ENCODE measurements around the gene ALDOA. TPM values are rescaled to one million over a fixed set of nuclear protein-coding genes. Genes with fewer than 3 reads are reported as not detected.
"Not testable (repeated sequence)": the region's sequence is repeated elsewhere in the genome, so short reads cannot be mapped to it uniquely, and the experiment has no call there.

Gene ALDOA
- polyA plus RNA-seq, 10 donors, result 1,170 to 2,766 (median 2,118) TPM

DNA sequence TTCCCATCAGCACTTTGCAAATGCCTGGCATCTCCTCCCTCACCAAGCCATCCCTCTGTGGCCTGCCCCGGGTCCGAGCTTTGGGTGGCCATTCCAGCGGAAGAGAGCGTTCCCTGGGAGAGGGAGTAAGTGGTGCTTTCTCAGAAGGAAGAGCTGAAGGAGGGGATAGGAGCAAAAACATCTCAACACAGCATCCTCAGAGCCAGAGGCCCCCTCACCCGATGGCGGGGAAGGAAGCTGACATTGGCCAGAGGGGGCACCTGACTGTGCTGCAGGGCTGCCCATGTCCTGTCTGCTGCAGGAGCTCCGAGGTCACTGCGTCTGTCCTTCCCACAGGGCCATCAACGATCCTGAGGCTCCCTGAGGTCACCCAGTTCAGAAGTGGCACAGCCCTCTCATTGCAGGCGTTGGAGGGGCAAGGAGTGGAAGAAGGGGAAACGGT is 34.1 kb upstream of the ALDOA start:
- DNase-seq, result no peak

DNA sequence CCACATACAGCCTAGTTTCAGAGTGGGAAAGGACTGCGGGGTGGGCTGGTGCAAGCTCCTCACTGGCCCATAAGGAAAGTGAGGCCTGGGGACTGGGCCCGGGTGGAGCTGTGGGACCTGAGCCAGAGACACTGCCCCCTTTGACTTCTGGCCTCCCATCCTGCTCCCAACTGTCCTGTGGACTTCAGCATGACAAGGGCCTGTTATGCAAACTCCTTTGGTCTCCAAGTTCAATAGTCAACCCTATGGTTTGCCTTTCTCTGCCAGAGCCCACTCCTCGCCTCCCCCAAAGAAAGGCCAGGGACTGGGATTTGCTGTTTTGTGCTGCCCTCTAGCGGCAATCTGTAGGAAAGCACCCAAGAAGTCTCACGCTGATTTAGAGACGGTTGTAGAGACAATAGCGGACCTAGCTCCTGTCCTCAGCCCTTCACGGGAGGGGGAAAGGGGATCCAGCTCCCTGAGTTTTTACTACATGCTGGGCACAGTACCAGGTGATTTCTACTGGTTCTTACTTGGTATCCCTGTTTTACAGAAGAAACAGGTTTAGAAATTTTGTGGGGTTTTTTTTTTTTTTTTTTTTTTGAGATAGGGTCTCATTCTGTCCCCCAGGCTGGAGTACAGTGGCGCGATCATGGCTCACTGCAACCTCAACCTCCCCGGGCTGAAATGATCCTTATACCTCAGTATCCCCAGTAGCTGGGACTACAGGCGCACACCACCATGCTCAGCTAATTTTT is 33.3 kb upstream of the ALDOA start:
- DNase-seq, result peak in 2 of 3 donors; percentile 50

DNA sequence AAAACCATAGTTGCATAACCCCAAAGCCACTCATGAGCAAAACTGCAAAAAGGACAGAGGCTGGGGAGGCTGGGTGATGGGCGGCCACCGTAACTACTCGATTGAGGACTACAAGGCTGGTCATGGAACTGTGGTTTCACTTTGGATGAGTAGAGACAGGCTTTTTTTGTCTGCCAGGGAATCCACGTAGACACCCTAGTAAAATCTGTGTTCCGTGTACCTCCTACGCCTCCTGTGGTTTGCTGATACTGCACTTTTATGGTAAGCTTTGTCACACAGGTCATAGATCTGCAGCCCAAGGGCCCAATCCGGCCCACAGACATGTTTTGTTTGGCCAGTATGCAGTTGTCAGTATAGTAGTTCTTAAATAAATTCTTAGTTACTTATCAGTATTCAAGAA is 32.3 kb upstream of the ALDOA start:
- DNase-seq, result no peak

DNA sequence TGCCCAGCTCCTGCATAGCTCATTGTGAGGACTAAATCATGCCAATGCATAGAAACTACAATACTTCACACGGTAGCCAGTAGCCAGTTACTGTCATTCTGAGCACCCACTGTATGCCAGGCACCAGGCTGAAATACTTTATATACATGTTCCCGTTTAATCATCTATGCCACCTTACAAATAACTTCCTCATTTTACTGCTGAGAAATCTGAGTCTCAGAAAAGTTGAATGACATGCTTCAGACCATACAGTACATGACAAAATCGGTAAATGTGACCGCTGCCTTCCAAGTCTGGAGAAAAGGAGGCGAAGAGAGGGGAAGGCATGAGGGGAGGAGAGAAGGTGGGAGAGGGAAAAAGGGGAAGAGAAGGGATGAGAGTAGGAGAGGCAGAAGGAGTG is 25.3 kb upstream of the ALDOA start:
- no peak for DNase-seq

DNA sequence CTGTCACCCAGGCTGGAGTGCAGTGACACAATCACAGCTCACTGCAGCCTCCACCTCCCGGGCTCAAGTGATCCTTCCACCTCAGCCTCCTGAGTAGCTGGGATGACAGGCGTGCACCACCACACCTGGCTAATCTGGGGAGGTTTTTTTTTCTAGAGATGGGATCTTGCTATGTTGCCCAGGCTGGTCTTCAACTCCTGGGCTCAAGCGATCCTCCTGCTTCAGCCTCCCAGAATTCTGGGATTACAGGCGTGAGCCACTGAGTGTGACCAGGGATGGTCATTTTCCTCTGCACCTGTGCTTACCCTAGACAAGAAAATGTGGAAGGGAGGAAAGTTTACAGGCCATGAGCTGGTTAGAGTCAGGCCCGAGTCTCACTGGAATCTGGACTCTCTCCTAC is 24.9 kb upstream of the ALDOA start:
- not testable (repeated sequence) for DNase-seq

DNA sequence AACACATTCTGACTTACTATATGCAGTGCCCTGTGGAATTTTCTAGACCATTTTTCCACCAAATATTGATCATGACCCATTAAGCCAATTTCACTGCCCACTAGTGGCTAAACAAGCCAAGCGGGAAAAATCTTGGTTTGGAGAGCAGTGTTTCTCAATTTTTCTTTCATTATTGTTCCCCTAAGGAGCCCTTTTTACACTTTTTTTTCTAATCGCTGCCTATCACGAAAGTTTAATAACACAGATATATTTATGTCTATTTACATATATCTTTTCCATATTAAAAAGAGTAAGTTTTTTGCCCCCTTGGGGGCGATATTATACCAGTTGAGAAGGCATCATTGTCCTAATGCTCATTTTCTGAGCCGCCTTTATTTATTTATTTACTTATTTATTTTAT is 23.7 kb upstream of the ALDOA start:
- DNase-seq, result peak in 1 of 3 donors; percentile 45

DNA sequence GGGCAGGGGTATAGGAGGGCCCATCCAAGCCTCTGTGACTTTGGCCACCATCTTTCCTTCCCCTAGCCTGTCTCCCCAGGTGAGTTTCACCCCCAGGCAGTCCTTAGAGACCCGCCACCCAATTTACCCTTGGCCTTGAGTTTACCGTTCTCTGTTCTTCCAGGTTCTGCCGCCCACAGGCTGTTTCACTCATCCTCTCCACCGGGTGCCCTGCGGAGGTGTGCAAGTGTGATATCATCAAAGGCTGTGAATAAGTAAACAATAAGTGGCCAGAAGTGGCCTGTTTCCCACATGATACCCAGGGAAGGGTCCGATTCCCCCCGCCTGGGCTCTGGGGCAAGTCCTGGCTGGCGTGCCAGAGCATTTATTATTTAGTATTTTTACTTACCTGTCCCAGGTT is 19.4 kb upstream of the ALDOA start:
- no peak for DNase-seq

DNA sequence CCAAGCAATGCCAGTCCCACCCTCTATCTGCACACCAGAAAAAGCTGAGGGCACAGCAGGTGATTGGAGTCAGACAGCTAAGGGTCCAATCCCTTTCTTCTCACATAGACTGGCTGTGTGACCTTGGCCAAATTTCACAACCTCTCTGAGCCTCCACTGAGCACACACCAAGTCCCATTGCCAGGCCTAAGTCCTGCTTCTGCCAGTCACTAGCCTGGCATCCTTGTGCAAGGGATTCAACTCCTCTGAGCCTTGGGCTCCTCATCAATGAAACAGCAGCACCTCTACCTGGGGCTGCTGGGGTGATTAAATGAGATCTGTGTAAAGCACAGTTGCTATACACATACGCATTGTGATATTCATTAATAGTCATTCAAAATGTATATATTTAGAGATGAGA is 19.0 kb upstream of the ALDOA start:
- DNase-seq, result no peak

DNA sequence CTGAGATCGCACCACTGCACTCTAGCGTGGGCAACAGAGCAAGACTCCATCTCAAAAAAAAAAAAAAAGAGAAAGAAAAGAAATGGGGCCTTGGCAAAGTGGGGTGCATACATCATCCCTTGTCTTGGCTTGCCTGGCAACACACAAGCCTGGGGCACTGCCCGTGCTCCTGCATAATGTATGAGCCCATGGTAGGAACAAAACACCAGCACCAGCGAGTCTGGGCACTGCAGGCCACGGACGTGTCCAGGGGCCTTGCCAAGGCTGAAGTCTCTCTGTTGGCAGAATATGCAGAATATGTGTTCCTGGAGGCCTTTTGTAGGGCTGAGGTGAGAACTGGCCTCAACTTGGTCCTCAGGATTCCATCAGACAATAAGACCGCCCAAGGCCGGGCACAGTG is 15.7 kb upstream of the ALDOA start:
- DNase-seq, result no peak

DNA sequence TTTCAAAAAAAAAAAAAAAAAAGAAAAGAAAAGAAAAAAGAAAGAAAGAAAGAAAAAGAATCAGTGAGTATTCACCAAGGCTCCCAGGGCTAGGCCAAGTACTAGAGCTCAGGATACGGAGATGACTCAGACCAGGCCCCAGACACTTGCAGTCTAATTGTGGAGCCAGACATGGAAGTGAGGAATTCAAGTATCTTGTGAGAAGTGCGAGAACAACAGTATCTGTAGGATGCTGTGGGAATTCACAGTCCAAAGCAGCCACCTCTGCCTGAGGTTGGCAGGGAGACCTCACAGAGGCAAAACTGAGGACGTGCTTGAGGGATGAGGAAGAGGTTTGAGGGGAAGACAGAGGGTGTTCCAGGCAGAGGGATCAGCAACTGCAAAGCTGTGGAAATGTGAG is 14.0 kb upstream of the ALDOA start:
- no peak for DNase-seq

DNA sequence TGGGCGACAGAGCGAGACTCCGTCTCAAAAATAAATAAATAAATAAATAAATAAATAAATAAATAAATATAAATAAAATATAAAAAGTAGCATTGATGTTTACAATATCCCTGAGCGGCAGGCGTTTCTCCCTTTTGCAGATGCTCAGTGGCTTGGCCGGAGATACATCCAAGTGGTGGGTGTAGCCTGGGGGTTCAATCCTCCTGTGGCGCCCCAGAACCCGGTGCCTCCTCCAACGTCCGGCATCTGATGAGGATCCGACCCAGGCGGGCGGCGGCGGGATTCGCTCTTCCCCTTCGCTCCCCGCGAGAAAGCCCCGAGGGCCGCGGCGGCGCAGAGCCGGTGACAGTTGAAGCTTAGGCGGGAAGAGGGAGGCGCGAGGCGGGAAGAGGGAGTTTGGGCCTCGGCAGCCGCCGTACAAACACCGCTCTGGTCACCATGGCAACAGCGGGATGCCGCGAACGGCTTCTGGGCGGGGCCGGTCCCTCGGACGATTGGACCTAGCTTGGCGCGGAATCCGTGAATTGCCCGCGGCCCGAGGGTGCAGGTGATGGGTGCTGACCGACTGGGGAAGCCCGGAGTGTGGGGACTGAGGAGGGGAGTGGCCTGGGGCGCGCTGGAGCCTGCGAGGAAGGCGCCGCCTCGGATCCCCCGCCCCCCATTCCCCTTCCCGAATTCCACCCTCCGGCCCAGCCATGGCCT is 12.7 kb upstream of the ALDOA start:
- DNase-seq, result peak; percentile 90 to 97 (median 93)

DNA sequence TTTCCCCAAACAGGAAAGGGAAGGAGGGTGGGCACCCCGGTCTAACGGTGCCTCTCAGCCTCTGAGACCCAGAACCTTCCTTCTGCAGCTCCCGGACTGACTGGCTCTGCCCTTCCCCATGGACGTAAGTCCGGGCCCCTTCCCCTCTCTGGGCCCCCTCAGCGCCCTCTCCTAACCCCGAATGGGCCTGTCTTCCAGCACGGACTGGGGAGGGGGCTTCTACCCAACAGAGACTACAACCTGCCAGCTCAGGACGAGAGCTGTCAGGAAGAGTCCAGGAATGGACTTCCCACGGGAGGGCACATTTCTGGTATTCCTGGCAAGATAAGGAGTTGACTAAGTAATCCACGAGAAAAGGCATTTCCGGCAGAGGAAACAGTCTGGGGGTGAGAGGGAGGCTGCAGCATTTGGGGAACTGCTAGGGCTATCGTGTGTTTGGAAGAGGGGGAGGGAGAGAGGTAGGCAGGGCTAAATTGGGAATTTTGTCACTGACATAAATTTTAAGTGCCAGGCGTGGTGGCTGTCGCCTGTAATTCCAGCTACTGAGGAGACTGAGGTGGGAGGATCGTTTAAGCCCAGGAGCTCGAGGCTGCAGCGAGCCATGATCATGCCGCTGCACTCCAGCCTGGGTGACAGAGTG is 12.1 kb upstream of the ALDOA start:
- no peak for DNase-seq

DNA sequence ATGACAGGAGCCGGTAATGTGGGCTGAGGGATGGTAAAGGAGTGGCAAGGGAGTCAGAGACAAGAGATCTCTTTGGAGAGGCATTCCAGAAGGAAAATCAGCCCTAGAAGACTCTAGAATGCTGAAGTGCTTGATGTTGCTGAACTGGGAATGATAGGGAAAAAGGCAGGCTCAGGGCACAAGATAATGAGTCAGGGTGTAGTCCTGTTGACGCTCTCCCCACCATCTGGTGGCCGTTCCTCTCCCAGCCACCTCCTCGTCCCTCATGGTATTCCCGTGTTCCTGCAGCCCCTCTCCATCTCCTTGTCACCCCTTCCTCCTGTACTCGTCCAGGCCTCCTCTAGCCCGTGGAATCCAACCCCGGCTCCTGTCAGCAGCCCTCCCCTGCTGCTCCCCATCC is 11.1 kb upstream of the ALDOA start:
- DNase-seq, result no peak

DNA sequence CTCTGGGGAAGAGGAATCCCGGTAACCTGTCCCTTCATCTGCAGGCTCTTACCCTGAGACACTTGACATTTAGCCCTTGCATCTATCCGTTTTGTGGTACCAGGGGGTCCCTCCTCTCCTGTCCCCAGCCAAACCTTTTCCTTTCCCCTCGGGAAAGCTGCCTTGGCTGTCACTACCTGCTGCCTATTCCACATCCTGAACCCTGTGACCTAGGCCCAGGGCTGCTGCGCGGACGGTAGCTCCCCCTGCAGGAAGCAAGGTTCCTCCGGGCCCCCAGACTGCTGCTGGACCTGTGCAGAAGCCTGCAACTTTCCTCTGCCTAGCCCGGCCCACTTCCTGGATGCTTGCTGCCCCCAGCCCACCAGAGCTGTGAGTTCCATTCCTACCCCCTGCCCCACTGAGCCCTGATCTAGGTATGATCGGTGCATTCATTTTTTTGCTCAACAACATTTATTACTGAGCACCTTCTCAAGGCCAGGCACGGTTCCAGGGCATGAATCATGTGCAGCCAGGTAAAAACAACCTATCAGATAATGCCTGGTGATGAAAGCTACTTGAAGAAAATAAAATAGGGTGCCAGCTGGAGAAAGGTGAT is 10.5 kb upstream of the ALDOA start:
- DNase-seq, result no peak

DNA sequence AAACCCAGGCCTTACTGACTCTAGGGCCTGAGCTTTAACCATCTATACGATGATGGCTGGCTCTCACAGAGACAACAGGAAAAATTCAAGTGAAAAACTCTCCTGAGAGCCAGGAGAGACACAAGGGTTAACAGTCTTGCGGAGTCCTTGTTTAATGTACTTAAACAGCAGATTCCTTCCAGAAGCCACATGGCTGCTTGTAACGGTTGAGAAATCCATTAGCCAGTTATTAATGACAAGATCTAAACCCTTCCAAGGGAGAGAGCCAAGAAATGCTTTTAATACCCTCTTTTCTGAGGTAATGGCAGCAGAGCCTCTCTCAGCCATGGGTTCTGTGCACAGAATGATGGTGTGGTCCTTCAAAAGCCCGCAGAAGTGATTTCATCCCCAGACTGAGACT is 5.2 kb upstream of the ALDOA start:
- DNase-seq, result no peak

DNA sequence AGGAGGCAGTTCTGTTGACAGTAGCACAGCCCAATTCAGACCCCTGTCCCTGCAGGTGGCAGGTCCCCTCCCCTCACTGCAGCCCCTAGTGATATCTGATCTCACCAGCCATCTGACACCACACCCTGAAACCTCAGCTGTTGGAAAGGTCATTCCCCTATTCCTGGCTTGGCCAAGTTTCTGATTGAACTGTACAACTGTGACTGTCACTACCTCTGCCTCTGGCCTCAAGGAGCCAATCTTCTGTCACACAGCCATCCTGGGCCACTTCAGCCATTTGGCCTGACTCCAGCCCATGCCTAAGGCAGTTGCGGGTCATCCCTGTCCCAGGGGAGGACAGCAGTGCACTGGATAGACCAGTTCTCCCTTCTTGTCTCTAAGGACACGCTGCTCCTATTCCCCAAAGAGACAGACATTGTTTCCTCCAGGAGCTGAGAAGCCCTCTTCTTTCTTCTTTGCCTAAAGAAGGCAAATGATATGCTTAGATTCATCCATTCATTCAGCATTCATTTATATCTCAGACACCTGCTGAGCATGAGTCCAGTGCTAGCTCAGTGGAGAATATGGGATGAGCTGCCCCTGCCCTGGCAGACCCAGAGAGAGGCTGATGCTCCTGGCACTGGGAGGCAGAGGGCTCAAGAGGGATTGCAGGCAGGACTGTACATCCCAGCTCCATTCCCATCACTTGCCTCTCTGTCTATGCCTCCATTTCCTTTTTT is 4.6 kb upstream of the ALDOA start:
- peak; percentile 68 to 82 (median 68) for DNase-seq

DNA sequence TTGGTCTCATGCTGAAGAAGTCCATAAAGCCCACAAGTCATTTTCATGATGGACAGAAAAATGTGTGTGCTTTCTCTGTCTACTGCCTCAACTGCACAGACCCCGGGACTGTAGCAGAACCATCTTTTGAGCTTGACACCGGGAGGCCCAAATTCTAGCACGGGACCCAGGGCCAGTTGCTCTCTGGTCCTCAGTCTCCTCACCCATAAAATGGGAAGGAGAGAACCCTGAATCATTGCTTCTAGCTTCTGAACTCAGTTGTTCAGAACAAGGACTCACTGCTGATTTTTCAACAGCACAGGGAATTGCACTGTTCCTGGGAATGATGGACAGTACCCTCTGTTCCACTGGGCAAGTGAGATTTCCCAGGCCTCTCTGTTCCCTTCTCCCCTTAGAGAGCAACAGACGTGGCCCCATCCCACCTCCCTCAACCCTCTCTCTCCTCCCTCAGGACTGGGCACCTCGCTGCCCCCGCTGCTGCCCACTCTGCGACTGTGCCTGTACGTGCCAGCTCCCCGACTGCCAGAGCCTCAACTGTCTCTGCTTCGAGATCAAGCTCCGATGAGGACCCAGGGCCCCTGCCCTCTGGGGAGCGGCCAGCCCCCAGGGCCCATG is 2.2 kb upstream of the ALDOA start:
- peak in 1 of 3 donors; percentile 26 for DNase-seq

DNA sequence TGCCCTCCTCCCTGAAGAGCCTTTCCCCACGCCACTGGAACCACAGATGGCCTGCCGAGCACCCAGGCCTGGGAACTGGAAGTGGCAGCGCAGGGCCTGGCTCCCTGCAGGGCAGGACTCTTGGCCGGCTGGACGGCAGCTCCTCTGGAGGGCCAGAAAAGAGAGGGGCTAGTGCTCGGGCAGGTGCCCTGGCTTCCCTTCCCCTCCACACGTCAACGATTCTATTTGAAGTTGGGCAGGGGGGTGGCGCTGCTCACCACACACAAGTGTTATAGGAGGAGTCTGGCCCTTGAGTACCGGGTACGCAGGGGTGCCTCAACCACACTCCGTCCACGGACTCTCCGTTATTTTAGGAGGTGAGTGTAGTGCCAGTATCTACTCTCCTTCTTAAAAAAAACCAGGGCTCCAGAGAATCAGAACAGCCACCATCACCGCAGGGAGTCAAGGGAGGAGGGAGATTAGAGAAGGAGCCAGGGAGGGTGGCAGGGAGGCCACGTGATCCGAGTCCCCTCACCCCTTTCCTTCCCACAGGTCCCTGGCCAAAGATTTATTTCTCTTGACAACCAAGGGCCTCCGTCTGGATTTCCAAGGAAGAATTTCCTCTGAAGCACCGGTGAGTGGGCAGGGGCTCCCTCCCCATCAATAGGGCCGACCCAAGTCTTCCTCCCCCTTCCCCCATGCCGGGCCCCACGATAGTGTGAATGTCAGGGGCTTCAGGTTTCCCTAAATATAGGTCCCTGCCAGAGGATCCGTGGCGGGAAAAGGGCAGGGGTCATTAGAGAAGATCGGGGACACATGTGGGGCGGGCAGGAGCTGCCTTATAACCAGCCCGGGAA is 1.4 kb upstream of the ALDOA start:
- peak; percentile 72 to 84 (median 76) for DNase-seq

DNA sequence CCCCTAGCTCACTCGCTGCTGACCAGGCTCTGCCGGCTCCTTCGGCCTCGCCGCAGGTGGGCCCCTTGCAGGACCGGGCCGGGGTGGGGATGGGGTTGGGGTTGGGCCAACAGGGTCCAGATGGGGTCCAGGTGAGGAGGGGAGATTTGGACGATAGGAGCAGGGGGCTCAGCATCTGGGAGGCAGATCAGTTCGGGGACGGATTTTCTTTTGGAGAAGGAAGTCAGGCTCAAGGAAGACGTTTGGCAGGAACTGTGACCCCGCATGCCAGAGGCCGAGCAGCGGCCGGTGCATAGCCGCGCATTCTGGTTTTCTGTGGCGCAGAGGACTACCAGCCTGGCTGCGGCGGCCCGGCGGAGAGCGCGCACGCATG is 845 bp upstream of the ALDOA start:
- DNase-seq, result no peak

DNA sequence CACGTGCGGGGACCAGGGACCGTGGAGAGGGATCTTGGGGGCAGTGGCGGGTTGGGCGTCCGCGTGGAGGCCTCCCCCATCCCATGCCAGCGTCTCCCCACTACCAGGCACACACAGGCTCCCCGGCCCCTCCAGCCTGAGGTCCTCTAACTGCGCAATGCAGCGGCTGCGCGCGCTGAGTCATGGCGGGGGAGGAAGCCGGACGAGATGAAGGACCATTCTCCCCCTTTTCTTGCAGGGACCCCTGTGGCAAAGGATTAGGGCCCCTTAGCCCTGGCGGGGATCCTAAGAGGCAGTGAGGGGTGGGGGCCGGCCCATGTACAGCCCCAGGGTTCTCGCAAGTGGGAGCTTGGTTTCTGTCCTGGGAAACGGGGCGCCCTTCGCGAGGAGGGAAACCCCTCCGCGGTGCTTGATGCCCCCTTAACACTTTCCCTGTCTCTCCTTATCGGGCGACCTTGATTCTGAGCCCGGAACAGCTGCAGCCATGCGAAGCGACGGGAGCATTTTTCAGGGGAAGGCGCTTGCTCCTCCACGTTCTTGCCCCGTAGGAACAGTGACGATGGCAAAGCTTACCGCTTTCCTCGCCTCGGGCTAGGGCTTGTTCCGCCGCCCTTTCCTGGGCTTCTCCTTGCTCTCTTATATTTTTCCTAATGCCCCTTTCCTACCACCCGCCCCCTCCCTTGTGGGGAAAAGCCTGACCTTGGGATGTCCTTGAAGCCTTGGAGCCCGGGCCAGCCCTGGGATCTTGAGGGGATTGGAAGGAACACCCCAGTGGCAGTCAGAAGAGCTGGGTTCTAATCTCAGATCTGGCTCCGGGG is 592 bp downstream of the ALDOA start:
- peak in 1 of 3 donors; percentile 34 for DNase-seq

All from muscle of back (tissue), 11 donors.